ENCODE data around the gene ZNF831.

ZNF831 gene

GRCh38 chr20:59157961-59158541, 5.6 kb upstream of the ZNF831 start:
- no peak for DNase-seq

GRCh38 chr20:59158673-59159072, 4.9 kb upstream of the ZNF831 start:
- DNase-seq: no peak

- no peak for DNase-seq
Observed at GRCh38 chr20:59159091-59159490, 4.5 kb upstream of the ZNF831 start.

- DNase-seq: peak in 1 of 2 experiments; percentile 46
Observed at GRCh38 chr20:59159493-59160376, 3.9 kb upstream of the ZNF831 start.

- no peak for DNase-seq
Observed at GRCh38 chr20:59160389-59161115, 3.1 kb upstream of the ZNF831 start.

- no peak for DNase-seq
Observed at GRCh38 chr20:59161721-59162120, 1.9 kb upstream of the ZNF831 start.

- no peak for DNase-seq
Observed at GRCh38 chr20:59164686-59165391, 1.2 kb downstream of the ZNF831 start.

- no peak for DNase-seq
Observed at GRCh38 chr20:59165396-59165795, 1.8 kb downstream of the ZNF831 start.

GRCh38 chr20:59165891-59166709, 2.5 kb downstream of the ZNF831 start:
- DNase-seq: no peak

GRCh38 chr20:59170406-59171349, 7.1 kb downstream of the ZNF831 start:
- DNase-seq: no peak

GRCh38 chr20:59171986-59172385, 8.4 kb downstream of the ZNF831 start:
- DNase-seq: no peak

GRCh38 chr20:59173938-59174491, 10.4 kb downstream of the ZNF831 start:
- no peak for DNase-seq

GRCh38 chr20:59175002-59175401, 11.4 kb downstream of the ZNF831 start:
- no peak for DNase-seq

- no peak for DNase-seq
Observed at GRCh38 chr20:59175861-59176260, 12.2 kb downstream of the ZNF831 start.

GRCh38 chr20:59176812-59177211, 13.2 kb downstream of the ZNF831 start:
- DNase-seq: no peak

- DNase-seq: peak in 1 of 2 experiments; percentile 35
Observed at GRCh38 chr20:59177266-59178250, 13.9 kb downstream of the ZNF831 start.

- no peak for DNase-seq
Observed at GRCh38 chr20:59178983-59179595, 15.5 kb downstream of the ZNF831 start.

GRCh38 chr20:59179988-59180387, 16.4 kb downstream of the ZNF831 start:
- DNase-seq: no peak

GRCh38 chr20:59181936-59182335, 18.3 kb downstream of the ZNF831 start:
- DNase-seq: no peak

All from stimulated activated CD4-positive, alpha-beta T cell treated with anti-CD3 and anti-CD28 coated beads, Interleukin-4, amount 100 ng/mL, for 4 hours (primary cell).